Measurements from ENCODE around the gene ZNRF3. TPM values are rescaled to one million over a fixed set of nuclear protein-coding genes. Genes with fewer than 3 reads are reported as not detected.

ZNRF3 gene
- total RNA-seq, 1 donor = 6.9 TPM

GRCh38 chr22:29070490-29070889 lies 187.1 kb downstream of the ZNRF3 start:
- Histone ChIP-seq H3K4me3 (ENCODE audit: insufficient read depth, low read length) (no peak overlapping the region), H3K27ac (ENCODE audit: low read depth, low read length) (no peak overlapping the region), H4K20me1 (ENCODE audit: insufficient read depth, low read length) (no peaks in the 10 kb centered on the region), H2AFZ (ENCODE audit: low read length) (no peak overlapping the region), H3K79me2 (ENCODE audit: insufficient read depth, low read length) (no peaks in the 10 kb centered on the region), H3K9me3 (ENCODE audit: low read depth, low read length) (no peaks in the 10 kb centered on the region), H3K4me2 (ENCODE audit: insufficient read depth, low read length) (no peak overlapping the region), H3K27me3 (ENCODE audit: insufficient read depth, low read length) (peaks cover 17% of the 10 kb centered on the region), H3K4me1 (ENCODE audit: insufficient read depth, low read length) (peaks cover 8% of the 10 kb centered on the region), H3K36me3 (ENCODE audit: insufficient read depth, low read length) (no peaks in the 10 kb centered on the region)
- no peak for DNase-seq (ENCODE audit: insufficient read length, low spot score, missing footprints)
- TF ChIP-seq, protein P1, sequence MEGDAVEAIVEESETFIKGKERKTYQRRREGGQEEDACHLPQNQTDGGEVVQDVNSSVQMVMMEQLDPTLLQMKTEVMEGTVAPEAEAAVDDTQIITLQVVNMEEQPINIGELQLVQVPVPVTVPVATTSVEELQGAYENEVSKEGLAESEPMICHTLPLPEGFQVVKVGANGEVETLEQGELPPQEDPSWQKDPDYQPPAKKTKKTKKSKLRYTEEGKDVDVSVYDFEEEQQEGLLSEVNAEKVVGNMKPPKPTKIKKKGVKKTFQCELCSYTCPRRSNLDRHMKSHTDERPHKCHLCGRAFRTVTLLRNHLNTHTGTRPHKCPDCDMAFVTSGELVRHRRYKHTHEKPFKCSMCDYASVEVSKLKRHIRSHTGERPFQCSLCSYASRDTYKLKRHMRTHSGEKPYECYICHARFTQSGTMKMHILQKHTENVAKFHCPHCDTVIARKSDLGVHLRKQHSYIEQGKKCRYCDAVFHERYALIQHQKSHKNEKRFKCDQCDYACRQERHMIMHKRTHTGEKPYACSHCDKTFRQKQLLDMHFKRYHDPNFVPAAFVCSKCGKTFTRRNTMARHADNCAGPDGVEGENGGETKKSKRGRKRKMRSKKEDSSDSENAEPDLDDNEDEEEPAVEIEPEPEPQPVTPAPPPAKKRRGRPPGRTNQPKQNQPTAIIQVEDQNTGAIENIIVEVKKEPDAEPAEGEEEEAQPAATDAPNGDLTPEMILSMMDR (IDR thresholded peaks at IDR 0.05; ENCODE audit: extremely low read depth, low read depth, low read length) = no peak

- Histone ChIP-seq H3K79me2 (ENCODE audit: insufficient read depth, low read length) (no peaks in the 10 kb centered on the region), H3K4me2 (ENCODE audit: insufficient read depth, low read length) (peak overlapping the region; percentile 82), H3K9me3 (ENCODE audit: low read depth, low read length) (no peaks in the 10 kb centered on the region), H3K27ac (ENCODE audit: low read depth, low read length) (no peak overlapping the region), H3K4me3 (ENCODE audit: insufficient read depth, low read length) (no peak overlapping the region), H2AFZ (ENCODE audit: low read length) (no peak overlapping the region), H3K27me3 (ENCODE audit: insufficient read depth, low read length) (peaks cover 17% of the 10 kb centered on the region), H4K20me1 (ENCODE audit: insufficient read depth, low read length) (no peaks in the 10 kb centered on the region), H3K4me1 (ENCODE audit: insufficient read depth, low read length) (peaks cover 8% of the 10 kb centered on the region), H3K36me3 (ENCODE audit: insufficient read depth, low read length) (no peaks in the 10 kb centered on the region)
- TF ChIP-seq, protein P1 (IDR thresholded peaks at IDR 0.05; ENCODE audit: extremely low read depth, low read depth, low read length) = no peak
- peak; percentile 73 for DNase-seq (ENCODE audit: insufficient read length, low spot score, missing footprints)
These were observed 188.1 kb downstream of the ZNRF3 start for GRCh38 chr22:29071261-29072045.

- Histone ChIP-seq H3K36me3 (ENCODE audit: insufficient read depth, low read length) (no peaks in the 10 kb centered on the region), H3K27ac (ENCODE audit: low read depth, low read length) (no peak overlapping the region), H2AFZ (ENCODE audit: low read length) (no peak overlapping the region), H4K20me1 (ENCODE audit: insufficient read depth, low read length) (no peaks in the 10 kb centered on the region), H3K9me3 (ENCODE audit: low read depth, low read length) (no peaks in the 10 kb centered on the region), H3K4me2 (ENCODE audit: insufficient read depth, low read length) (peak overlapping the region; percentile 82), H3K27me3 (ENCODE audit: insufficient read depth, low read length) (peaks cover 14% of the 10 kb centered on the region), H3K4me3 (ENCODE audit: insufficient read depth, low read length) (peak overlapping the region; percentile 68), H3K4me1 (ENCODE audit: insufficient read depth, low read length) (peaks cover 8% of the 10 kb centered on the region), H3K79me2 (ENCODE audit: insufficient read depth, low read length) (no peaks in the 10 kb centered on the region)
- TF ChIP-seq, protein P1 (IDR thresholded peaks at IDR 0.05; ENCODE audit: extremely low read depth, low read depth, low read length) = no peak
- DNase-seq (ENCODE audit: insufficient read length, low spot score, missing footprints) = peak; percentile 99
These were observed 189.0 kb downstream of the ZNRF3 start for GRCh38 chr22:29072193-29072978.

Data from osteoblast (primary cell).